K562 (cell line): ENCODE data around the gene LENG8. TPM values are rescaled to one million over a fixed set of nuclear protein-coding genes. Genes with fewer than 3 reads are reported as not detected.
"Not testable (repeated sequence)": the region's sequence is repeated elsewhere in the genome, so short reads cannot be mapped to it uniquely, and the experiment has no call there.

Experiments
- ATAC-seq: fragments of 200-7000 bp; cut with Tn5 transposase; 3 replicates; pipeline ENCODE4 v1.9.1; 2020; ENCODE audit warnings: moderate library complexity
- BruUV-seq: library from RNA; stranded (reverse); fragments of 400-500 nt; replicated peaks from 2 replicates; lab custom pipeline; 2021; lab: Mats Ljungman, UMichigan
- CTCF ChIA-PET: fragments of 300-600 bp; formaldehyde crosslinking; extraction: SDS; loops from one replicate; lab custom pipeline; 2021; ENCODE audit warnings: low intra/inter-chr PET ratio; lab: Yijun Ruan, JAX
- POLR2A ChIA-PET: fragments of 300-600, 350-650 bp; sonication (Branson Sonifier 250); formaldehyde crosslinking; extraction: SDS; loops from one replicate; lab custom pipeline; 2021; ENCODE audit warnings: antibody characterized with exemption, inconsistent platforms; lab: Yijun Ruan, JAX
- DNase-seq, 4 experiments: peaks; one replicate each; pipeline versions ENCODE4 v3.0.0 to v3.0.0-alpha.2; 2011 to 2018; ENCODE audit warnings: low spot score in 3 of 4, mixed read lengths in 3 of 4; ENCODE audit errors: extremely low read depth in 1 of 4
- FAIRE-seq: peaks from 2 replicates; lab custom pipeline; 2011; peaks lifted over from hg19 to GRCh38; lab: Jason Lieb, UNC
- H2AFZ ChIP-seq: 2 replicates; pipeline ENCODE4 v1.6.0; 2011; ENCODE audit warnings: low read depth, low read length, control low read depth, inconsistent platforms
- H3K27ac ChIP-seq: fragments of 200-600 bp; 3 replicates; pipeline ENCODE4 v1.8.0; 2011; ENCODE audit warnings: low read depth, mild to moderate bottlenecking, control low read depth, inconsistent platforms, low read length, moderate library complexity, mixed read lengths; ENCODE audit errors: extremely low read depth
- H3K27me3 ChIP-seq, 2 experiments: fragments of 300-600 bp in 1 of 2; 2 replicates in 1 of 2; 3 replicates in 1 of 2; pipeline versions ENCODE4 v1.6.0 to v1.8.0; 2011; ENCODE audit warnings: inconsistent platforms in 2 of 2, low read length in 2 of 2, mild to moderate bottlenecking in 1 of 2, mixed read lengths in 1 of 2, moderate library complexity in 1 of 2; ENCODE audit not compliant: control insufficient read depth in 2 of 2, insufficient read depth in 2 of 2
- H3K36me3 ChIP-seq: fragments of 300-600 bp; 3 replicates; pipeline ENCODE4 v1.8.0; 2011; ENCODE audit warnings: mild to moderate bottlenecking, low read length, inconsistent platforms; ENCODE audit not compliant: control insufficient read depth, insufficient read depth
- H3K4me1 ChIP-seq, 2 experiments: fragments of 200-600 bp in 1 of 2; replicated peaks in 1 of 2; 2 replicates in 1 of 2; 3 replicates in 1 of 2; pipeline versions ENCODE4 v1.5.1 to v1.8.0; 2011; ENCODE audit warnings: inconsistent platforms in 2 of 2, low read length in 2 of 2, mild to moderate bottlenecking in 1 of 2, mixed read lengths in 1 of 2, moderate library complexity in 1 of 2; ENCODE audit not compliant: control insufficient read depth in 2 of 2, insufficient read depth in 2 of 2
- H3K4me2 ChIP-seq: 2 replicates; pipeline ENCODE4 v1.6.1; 2011; ENCODE audit warnings: low read length, control low read depth, inconsistent platforms, mixed read lengths; ENCODE audit not compliant: insufficient read depth
- H3K4me3 ChIP-seq: fragments of 200-600 bp; sonication (generic), shearing (Covaris generic); 2 replicates; pipeline ENCODE4 v1.5.1; 2016; ENCODE audit warnings: control low read depth, inconsistent platforms
- H3K79me2 ChIP-seq: fragments of 200-600 bp; 3 replicates; pipeline ENCODE4 v1.8.0; 2011; ENCODE audit warnings: low read length, inconsistent platforms; ENCODE audit not compliant: control insufficient read depth, insufficient read depth
- H3K9ac ChIP-seq, 2 experiments: 2 replicates each; pipeline versions ENCODE4 v1.6.0 to v1.6.1; 2011; ENCODE audit warnings: low read depth in 2 of 2, low read length in 2 of 2, control low read depth in 1 of 2, inconsistent platforms in 1 of 2, mild to moderate bottlenecking in 1 of 2, mixed read lengths in 1 of 2; ENCODE audit not compliant: insufficient read depth in 1 of 2
- H3K9me1 ChIP-seq: one replicate; pipeline ENCODE4 v1.6.0; 2011; ENCODE audit warnings: inconsistent platforms, mild to moderate bottlenecking, low read length, moderate library complexity; ENCODE audit not compliant: control insufficient read depth, insufficient read depth
- H3K9me3 ChIP-seq: replicated peaks from 2 replicates; pipeline ENCODE4 v1.5.1; 2011; ENCODE audit warnings: low read depth, low read length, inconsistent platforms; ENCODE audit not compliant: control insufficient read depth, insufficient read depth
- H4K20me1 ChIP-seq: replicated peaks from 2 replicates; pipeline ENCODE4 v1.6.1; 2011; ENCODE audit warnings: low read length, inconsistent platforms, mixed read lengths; ENCODE audit not compliant: control insufficient read depth, insufficient read depth
- MGA ChIP-seq: fragments of 450-650 bp; IDR thresholded peaks from 2 replicates; pipeline ENCODE4 v1.6.1; 2016; ENCODE audit warnings: mild to moderate bottlenecking, moderate library complexity
- NFE2L1 ChIP-seq: fragments of 450-650 bp; IDR thresholded peaks from 2 replicates; pipeline ENCODE4 v1.6.1; 2016; ENCODE audit warnings: missing genetic modification characterization, low read depth, mild to moderate bottlenecking, missing compliant biosample characterization, moderate library complexity, borderline replicate concordance
- TEAD4 ChIP-seq, 2 experiments: sonication (generic) in 1 of 2; formaldehyde crosslinking in 1 of 2; IDR thresholded peaks; 2 replicates each; pipeline versions ENCODE4 v1.6.1 to v1.8.0; 2012 to 2022; ENCODE audit warnings: borderline replicate concordance in 1 of 2, inconsistent platforms in 1 of 2, low read length in 1 of 2, mild to moderate bottlenecking in 1 of 2, missing genetic modification reagents in 1 of 2
- WGBS: fragments of 100-300 bp; shearing (Covaris generic); methylation state at CpG from one replicate; pipeline ENCODE4 v1.1.6; 2016; ENCODE audit warnings: low coverage, mixed read lengths; ENCODE audit not compliant: insufficient coverage; ENCODE audit errors: missing lambda C conversion rate; 5-methylcytosine and 5-hydroxymethylcytosine counted together
- in situ Hi-C: fragments of 300-500 bp; cut with MboI; formaldehyde crosslinking; loops from 4 replicates; pipeline ENCODE4 v1.15.0; 2018; ENCODE audit warnings: inconsistent platforms, mixed read lengths
- intact Hi-C: fragments of 100-400 bp; cut with micrococcal nuclease; formaldehyde crosslinking; loops from 2 replicates; pipeline ENCODE4 v1.14.2; 2022
- polyA plus RNA-seq, 8 experiments: library from polyadenylated mRNA; depleted of rRNA in 4 of 8; stranded (reverse) in 5 of 8; unstranded in 3 of 8; fragments of >200 nt; fragmentation: Nextera tagmentation in 2 of 8; fragmentation: Illumina TruSeq in 1 of 8; extraction: Ambion mirVana in 2 of 8; extraction: Trizol in 1 of 8; gene quantifications; 2 replicates each; pipeline versions ENCODE4 v1.2.1 to v1.2.3, GENCODE V29; 2011 to 2014; ENCODE audit warnings: inconsistent platforms in 1 of 8, missing spikeins in 1 of 8
- total RNA-seq, 7 experiments: library from RNA; depleted of rRNA in 6 of 7; stranded (reverse); fragments of >200 nt in 6 of 7; fragmentation: Illumina TruSeq in 2 of 7; extraction: Trizol in 2 of 7; gene quantifications; 2 replicates each; pipeline versions ENCODE4 v1.2.1 to v1.2.3, GENCODE V29; 2011 to 2021; ENCODE audit warnings: low replicate concordance in 1 of 7

The LENG8 gene
- total and polyA plus RNA-seq, 9 of the 15 experiments (the other 6 are each of a cell fraction or from before 2014, with no cell fraction given), result 0.74 to 146 (median 28.1) TPM

DNA sequence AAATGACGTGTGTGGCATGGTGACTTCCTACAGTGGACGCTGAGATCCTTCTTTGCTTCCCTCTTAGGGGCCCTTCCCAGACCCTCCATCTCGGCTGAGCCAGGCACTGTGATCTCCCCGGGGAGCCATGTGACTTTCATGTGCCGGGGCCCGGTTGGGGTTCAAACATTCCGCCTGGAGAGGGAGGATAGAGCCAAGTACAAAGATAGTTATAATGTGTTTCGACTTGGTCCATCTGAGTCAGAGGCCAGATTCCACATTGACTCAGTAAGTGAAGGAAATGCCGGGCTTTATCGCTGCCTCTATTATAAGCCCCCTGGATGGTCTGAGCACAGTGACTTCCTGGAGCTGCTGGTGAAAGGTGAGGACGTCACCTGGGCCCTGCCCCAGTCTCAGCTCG is 58.8 kb downstream of the LENG8 start (continued):
- TF ChIP-seq MGA (no peak), NFE2L1 (tag) (no peak), TEAD4 (IDR thresholded peaks at IDR 0.05; ENCODE audit: low read length) (no peak), TEAD4 (CRISPR knock-in tag; IDR thresholded peaks at IDR 0.05; ENCODE audit: borderline replicate concordance) (no peak)

DNA sequence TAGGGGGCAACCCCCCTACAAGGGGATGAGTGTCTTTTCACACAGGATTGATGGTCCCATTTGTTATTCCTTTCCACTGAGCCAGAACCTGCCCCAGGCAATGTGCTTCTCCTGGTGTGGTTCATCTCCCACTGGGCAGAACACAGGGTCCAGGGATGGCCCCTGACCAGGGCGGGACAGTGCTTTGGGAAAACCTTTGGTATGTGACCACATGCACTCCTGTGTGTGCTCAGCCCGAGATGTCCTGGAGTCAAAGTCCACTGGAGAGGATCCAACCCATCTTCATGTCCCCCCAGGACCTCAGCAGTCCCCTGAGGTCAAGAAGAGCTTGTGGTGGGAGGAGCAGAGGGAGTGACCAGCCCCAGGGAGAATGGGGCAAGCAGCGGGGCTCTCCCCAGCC is 59.5 kb downstream of the LENG8 start:
- peak; percentile 26; the same call in 1 of the 3 replicates for ATAC-seq
- DNase-seq, H3K36me3 ChIP-seq, POLR2A ChIA-PET, H3K4me2 ChIP-seq, H3K9me3 ChIP-seq, BruUV-seq, CTCF ChIA-PET, H3K9me1 ChIP-seq, intact Hi-C loops, H3K79me2 ChIP-seq, H3K4me1 ChIP-seq, H3K27ac ChIP-seq, H2AFZ ChIP-seq, H3K9ac ChIP-seq, H3K4me3 ChIP-seq, H4K20me1 ChIP-seq, FAIRE-seq: not testable (repeated sequence)
- H3K27me3 ChIP-seq, result peaks cover 11 to 44% of the 10 kb centered on the region in 2 experiments
- in situ Hi-C loops, result loop anchor here (5.0 kb wide), 1 partner anchor 146 kb away; the partner anchor contains the start of gene LAIR1
- 3% methylated on average over 2 of the region's 3 CpGs for WGBS
